Osteoblast (primary cell): Measurements from ENCODE around the gene OASL. TPM values are rescaled to one million over a fixed set of nuclear protein-coding genes. Genes with fewer than 3 reads are reported as not detected.

Source experiments
- DNase-seq: peaks from one replicate; pipeline ENCODE4 v3.0.0; 2011; ENCODE audit warnings: low spot score, mixed read lengths; ENCODE audit not compliant: insufficient read length; ENCODE audit errors: missing footprints
- H2AFZ ChIP-seq: 2 replicates; pipeline ENCODE4 v1.6.0; 2011; ENCODE audit warnings: mild to moderate bottlenecking, low read length
- H3K27ac ChIP-seq: 2 replicates; pipeline ENCODE4 v1.5.1; 2011; ENCODE audit warnings: mild to moderate bottlenecking, low read depth, low read length, moderate library complexity
- H3K27me3 ChIP-seq: 2 replicates; pipeline ENCODE4 v1.6.0; 2012; ENCODE audit warnings: mild to moderate bottlenecking, control low read depth, inconsistent platforms, low read length, moderate library complexity; ENCODE audit not compliant: insufficient read depth
- H3K36me3 ChIP-seq: 2 replicates; pipeline ENCODE4 v1.5.1; 2011; ENCODE audit warnings: mild to moderate bottlenecking, low read length, control low read depth, moderate library complexity; ENCODE audit not compliant: insufficient read depth
- H3K4me1 ChIP-seq: 2 replicates; pipeline ENCODE4 v1.5.1; 2011; ENCODE audit warnings: mild to moderate bottlenecking, low read length, control low read depth, moderate library complexity; ENCODE audit not compliant: insufficient read depth
- H3K4me2 ChIP-seq: 2 replicates; pipeline ENCODE4 v1.6.0; 2011; ENCODE audit warnings: mild to moderate bottlenecking, low read length; ENCODE audit not compliant: insufficient read depth
- H3K4me3 ChIP-seq: fragments of 200-600 bp; sonication (generic); 3 replicates; pipeline ENCODE4 v1.5.1; 2012; ENCODE audit warnings: mild to moderate bottlenecking, low read length, inconsistent platforms; ENCODE audit not compliant: insufficient read depth
- H3K79me2 ChIP-seq: 2 replicates; pipeline ENCODE4 v1.6.0; 2012; ENCODE audit warnings: mild to moderate bottlenecking, low read length, control low read depth, inconsistent platforms; ENCODE audit not compliant: insufficient read depth
- H3K9me3 ChIP-seq: 2 replicates; pipeline ENCODE4 v1.5.1; 2011; ENCODE audit warnings: low read depth, low read length, control low read depth
- H4K20me1 ChIP-seq: 2 replicates; pipeline ENCODE4 v1.6.0; 2012; ENCODE audit warnings: mild to moderate bottlenecking, low read length, control low read depth; ENCODE audit not compliant: insufficient read depth
- total RNA-seq: library from RNA; depleted of rRNA; stranded (reverse); fragments of >200 nt; gene quantifications from 2 replicates; pipeline ENCODE4 v1.2.3, GENCODE V29; 2012
- TF ChIP-seq, protein P1 (sequence below): IDR thresholded peaks from 2 replicates; pipeline ENCODE4 v1.5.1; 2011; ENCODE audit warnings: mild to moderate bottlenecking, low read depth, low read length, moderate library complexity; ENCODE audit errors: extremely low read depth

The OASL gene
- total RNA-seq, 1 donor: 0.72 TPM

DNA sequence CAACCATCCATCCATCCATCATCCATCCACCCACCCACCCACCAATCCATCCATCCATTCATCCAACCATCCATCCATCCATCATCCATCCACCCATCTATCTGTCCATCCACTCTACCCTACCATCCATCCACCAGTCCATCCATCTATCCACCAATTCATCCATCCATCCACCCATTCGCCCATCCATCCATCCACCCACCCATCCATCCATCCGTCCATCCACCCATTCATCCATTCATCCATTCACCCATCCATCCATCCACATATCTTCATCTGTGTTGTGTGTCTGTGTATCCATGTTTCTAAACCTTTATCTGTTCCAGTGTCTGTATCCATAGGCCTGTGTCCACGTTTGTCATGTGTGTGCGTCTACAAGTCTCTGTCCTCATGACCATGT, 50.8 kb downstream of the OASL start:
- Histone ChIP-seq H3K27ac (no peak overlapping the region), H3K4me2 (no peak overlapping the region), H4K20me1 (no peaks in the 10 kb centered on the region), H2AFZ (no peak overlapping the region), H3K36me3 (no peaks in the 10 kb centered on the region), H3K4me3 (no peak overlapping the region), H3K9me3 (no peaks in the 10 kb centered on the region), H3K27me3 (peaks cover 7% of the 10 kb centered on the region), H3K79me2 (no peaks in the 10 kb centered on the region), H3K4me1 (no peaks in the 10 kb centered on the region)
- TF ChIP-seq, protein P1, sequence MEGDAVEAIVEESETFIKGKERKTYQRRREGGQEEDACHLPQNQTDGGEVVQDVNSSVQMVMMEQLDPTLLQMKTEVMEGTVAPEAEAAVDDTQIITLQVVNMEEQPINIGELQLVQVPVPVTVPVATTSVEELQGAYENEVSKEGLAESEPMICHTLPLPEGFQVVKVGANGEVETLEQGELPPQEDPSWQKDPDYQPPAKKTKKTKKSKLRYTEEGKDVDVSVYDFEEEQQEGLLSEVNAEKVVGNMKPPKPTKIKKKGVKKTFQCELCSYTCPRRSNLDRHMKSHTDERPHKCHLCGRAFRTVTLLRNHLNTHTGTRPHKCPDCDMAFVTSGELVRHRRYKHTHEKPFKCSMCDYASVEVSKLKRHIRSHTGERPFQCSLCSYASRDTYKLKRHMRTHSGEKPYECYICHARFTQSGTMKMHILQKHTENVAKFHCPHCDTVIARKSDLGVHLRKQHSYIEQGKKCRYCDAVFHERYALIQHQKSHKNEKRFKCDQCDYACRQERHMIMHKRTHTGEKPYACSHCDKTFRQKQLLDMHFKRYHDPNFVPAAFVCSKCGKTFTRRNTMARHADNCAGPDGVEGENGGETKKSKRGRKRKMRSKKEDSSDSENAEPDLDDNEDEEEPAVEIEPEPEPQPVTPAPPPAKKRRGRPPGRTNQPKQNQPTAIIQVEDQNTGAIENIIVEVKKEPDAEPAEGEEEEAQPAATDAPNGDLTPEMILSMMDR: no peak
- no peak for DNase-seq

DNA sequence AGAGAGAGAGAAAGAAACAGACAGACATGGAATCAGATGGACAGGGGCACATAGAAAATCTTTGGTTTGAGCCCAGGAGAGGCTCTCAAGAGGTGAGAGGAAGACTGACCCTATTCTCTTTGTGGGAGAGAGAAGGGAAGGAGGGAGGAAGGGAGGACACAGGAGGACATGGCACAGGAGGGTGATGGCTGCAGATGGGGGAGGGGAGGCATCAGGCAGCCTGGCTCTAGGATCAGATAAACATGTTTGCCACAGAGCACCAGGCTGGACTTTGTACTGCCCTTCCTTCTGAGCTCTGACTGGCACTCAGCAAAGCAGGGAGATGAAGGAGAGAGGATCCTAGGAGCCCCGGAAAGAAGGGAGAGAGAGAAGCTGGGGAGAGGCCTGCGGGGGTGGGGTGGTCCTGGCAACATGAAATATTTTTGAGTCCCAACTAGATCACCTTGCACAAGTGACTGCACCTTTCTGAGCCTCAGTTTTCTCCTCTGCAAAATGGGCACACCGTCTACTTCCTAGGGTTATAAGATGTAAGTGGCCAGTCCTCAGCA, 54.6 kb downstream of the OASL start:
- H3K27me3 ChIP-seq: peaks cover 5% of the 10 kb centered on the region
- no peak overlapping the region for H3K4me3 ChIP-seq
- H2AFZ ChIP-seq: no peak overlapping the region
- no peak overlapping the region for H3K27ac ChIP-seq
- no peaks in the 10 kb centered on the region for H4K20me1 ChIP-seq
- no peaks in the 10 kb centered on the region for H3K4me1 ChIP-seq
- H3K79me2 ChIP-seq: no peaks in the 10 kb centered on the region
- no peaks in the 10 kb centered on the region for H3K9me3 ChIP-seq
- no peaks in the 10 kb centered on the region for H3K36me3 ChIP-seq
- no peak overlapping the region for H3K4me2 ChIP-seq
- TF ChIP-seq, protein P1: no peak
- DNase-seq: no peak

DNA sequence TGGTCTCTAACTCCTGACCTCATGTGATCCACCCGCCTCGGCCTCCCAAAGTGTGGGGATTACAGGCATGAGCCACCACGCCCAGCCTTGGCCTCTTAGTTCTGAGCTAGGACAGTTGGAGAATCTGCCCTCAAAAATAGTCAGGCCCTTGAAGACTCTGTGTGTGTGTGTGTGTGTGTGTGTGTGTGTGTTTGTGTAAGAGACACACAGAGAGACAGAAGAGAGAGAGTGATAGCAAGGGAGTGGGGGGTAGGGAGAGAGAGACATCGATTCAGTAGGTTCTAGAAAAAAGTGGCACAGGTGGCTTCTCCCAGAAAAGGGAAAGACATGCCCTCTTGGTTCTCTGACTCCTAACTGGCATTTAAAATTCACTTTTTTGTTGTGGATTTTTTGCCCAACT, 55.3 kb downstream of the OASL start:
- Histone ChIP-seq H3K36me3 (no peaks in the 10 kb centered on the region), H3K27me3 (peaks cover 3% of the 10 kb centered on the region), H3K27ac (no peak overlapping the region), H2AFZ (no peak overlapping the region), H3K9me3 (no peaks in the 10 kb centered on the region), H3K79me2 (no peaks in the 10 kb centered on the region), H4K20me1 (no peaks in the 10 kb centered on the region), H3K4me3 (no peak overlapping the region), H3K4me2 (no peak overlapping the region), H3K4me1 (no peaks in the 10 kb centered on the region)
- TF ChIP-seq, protein P1: no peak
- no peak for DNase-seq

DNA sequence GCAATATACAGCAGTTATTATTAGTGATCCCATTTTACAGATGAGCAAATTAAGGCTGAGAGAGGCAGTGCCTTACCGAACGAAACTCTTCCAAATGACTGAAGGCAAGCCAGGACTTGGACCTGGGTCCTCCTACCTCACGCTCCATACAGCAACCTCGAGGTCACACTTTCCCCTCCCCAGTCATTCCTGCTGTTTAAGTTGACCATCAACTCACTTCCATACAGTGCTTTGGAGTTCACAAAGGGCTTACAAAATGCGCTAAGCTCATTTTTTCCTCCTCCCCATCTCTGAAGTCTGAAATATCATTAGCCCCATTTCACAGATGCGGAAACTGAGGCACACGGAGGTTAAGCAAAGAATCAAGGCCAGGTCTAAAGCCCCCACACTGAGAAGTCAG, 56.4 kb downstream of the OASL start:
- Histone ChIP-seq H3K36me3 (no peaks in the 10 kb centered on the region), H3K9me3 (no peaks in the 10 kb centered on the region), H3K79me2 (no peaks in the 10 kb centered on the region), H4K20me1 (no peaks in the 10 kb centered on the region), H3K4me1 (no peaks in the 10 kb centered on the region), H3K4me3 (no peak overlapping the region), H2AFZ (no peak overlapping the region), H3K4me2 (no peak overlapping the region), H3K27ac (no peak overlapping the region), H3K27me3 (peaks cover 3% of the 10 kb centered on the region)
- TF ChIP-seq, protein P1: no peak
- no peak for DNase-seq
